ENCODE data around the gene RGS4.

The RGS4 gene

DNA sequence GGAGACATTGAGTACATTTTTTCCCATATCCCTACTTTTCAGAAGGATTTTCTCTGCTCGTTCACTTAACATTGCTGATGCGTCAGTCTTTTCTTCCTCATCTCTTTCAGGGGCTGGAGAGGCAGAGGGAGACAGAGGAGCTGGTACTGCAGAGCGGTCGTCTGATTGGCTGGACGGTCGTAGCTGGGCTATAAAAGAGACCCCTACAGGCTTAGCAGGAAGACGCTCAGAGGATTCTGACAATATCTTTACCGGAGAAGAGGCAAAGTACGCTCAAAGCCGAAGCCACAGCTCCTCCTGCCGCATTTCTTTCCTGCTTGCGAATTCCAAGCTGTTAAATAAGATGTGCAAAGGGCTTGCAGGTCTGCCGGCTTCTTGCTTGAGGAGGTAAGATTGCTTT lies at the start of gene RGS4:
RGS4 (plus strand) TSS at position 220 of the 400 bp plus-strand sequence; CDS start at position 344, 124 bp downstream.
- Histone ChIP-seq H3K27ac (peak within 1 kb of the TSS; percentile 72), H3K4me3 (ENCODE audit: low read depth, low read length) (peak within 1 kb of the TSS; percentile 62), H3K36me3 (replicated peaks) (peaks cover 39% of the 10 kb centered on the region), H3K27me3 (replicated peaks) (no peaks in the 10 kb centered on the region)
- in situ Hi-C loops (cut with HindIII; ENCODE audit: low pct_ligation_motif_present, low sequenced_read_pairs) = loop anchor here (25.0 kb wide), 2 partner anchors 182 to 243 kb away; partner anchors contain the start of gene NUF2
- TF ChIP-seq, protein P1, sequence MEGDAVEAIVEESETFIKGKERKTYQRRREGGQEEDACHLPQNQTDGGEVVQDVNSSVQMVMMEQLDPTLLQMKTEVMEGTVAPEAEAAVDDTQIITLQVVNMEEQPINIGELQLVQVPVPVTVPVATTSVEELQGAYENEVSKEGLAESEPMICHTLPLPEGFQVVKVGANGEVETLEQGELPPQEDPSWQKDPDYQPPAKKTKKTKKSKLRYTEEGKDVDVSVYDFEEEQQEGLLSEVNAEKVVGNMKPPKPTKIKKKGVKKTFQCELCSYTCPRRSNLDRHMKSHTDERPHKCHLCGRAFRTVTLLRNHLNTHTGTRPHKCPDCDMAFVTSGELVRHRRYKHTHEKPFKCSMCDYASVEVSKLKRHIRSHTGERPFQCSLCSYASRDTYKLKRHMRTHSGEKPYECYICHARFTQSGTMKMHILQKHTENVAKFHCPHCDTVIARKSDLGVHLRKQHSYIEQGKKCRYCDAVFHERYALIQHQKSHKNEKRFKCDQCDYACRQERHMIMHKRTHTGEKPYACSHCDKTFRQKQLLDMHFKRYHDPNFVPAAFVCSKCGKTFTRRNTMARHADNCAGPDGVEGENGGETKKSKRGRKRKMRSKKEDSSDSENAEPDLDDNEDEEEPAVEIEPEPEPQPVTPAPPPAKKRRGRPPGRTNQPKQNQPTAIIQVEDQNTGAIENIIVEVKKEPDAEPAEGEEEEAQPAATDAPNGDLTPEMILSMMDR (IDR thresholded peaks at IDR 0.05; ENCODE audit: low read depth, low read length, missing control alignments) = peak; percentile 76
- DNase-seq = peak; percentile 98

GRCh38 chr1:163022129-163022528 lies 47.0 kb upstream of the RGS4 start:
- Histone ChIP-seq H3K4me3 (ENCODE audit: low read depth, low read length) (no peak overlapping the region), H3K27me3 (replicated peaks) (no peaks in the 10 kb centered on the region), H3K36me3 (replicated peaks) (no peaks in the 10 kb centered on the region), H3K27ac (no peak overlapping the region)
- TF ChIP-seq, protein P1 (IDR thresholded peaks at IDR 0.05; ENCODE audit: low read depth, low read length, missing control alignments) = no peak
- in situ Hi-C loops (cut with HindIII; ENCODE audit: low pct_ligation_motif_present, low sequenced_read_pairs) = no loop called here
- DNase-seq = no peak

GRCh38 chr1:163027610-163028009 lies 41.6 kb upstream of the RGS4 start:
- Histone ChIP-seq H3K4me3 (ENCODE audit: low read depth, low read length) (no peak overlapping the region), H3K27me3 (replicated peaks) (no peaks in the 10 kb centered on the region), H3K36me3 (replicated peaks) (no peaks in the 10 kb centered on the region), H3K27ac (no peak overlapping the region)
- in situ Hi-C loops (cut with HindIII; ENCODE audit: low pct_ligation_motif_present, low sequenced_read_pairs) = no loop called here
- no peak for DNase-seq
- TF ChIP-seq, protein P1 (IDR thresholded peaks at IDR 0.05; ENCODE audit: low read depth, low read length, missing control alignments) = no peak

DNA sequence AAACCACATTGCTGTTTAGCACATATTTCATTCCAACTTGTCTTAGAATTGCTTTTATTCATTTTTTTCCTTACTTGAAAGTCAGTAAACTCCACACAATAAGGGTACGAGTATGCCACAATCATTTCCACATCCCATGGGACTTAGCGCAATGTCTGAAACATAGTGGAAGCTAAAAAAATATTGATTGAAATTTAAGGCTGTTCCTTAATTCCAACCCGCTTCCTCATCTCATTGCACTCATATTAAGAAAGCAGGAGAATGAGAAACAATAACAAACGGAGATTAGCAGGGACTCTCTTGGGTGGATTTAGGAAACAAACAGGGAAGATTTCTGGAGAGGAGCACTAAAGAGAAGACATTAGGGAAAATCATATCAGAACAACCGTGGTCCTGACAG lies 39.3 kb upstream of the RGS4 start:
- Histone ChIP-seq H3K27ac (no peak overlapping the region), H3K4me3 (ENCODE audit: low read depth, low read length) (no peak overlapping the region), H3K36me3 (replicated peaks) (no peaks in the 10 kb centered on the region), H3K27me3 (replicated peaks) (no peaks in the 10 kb centered on the region)
- in situ Hi-C loops (cut with HindIII; ENCODE audit: low pct_ligation_motif_present, low sequenced_read_pairs) = no loop called here
- TF ChIP-seq, protein P1 (IDR thresholded peaks at IDR 0.05; ENCODE audit: low read depth, low read length, missing control alignments) = no peak
- no peak for DNase-seq

GRCh38 chr1:163035446-163036249 lies 33.5 kb upstream of the RGS4 start:
- H3K27me3 ChIP-seq (replicated peaks) = no peaks in the 10 kb centered on the region
- TF ChIP-seq, protein P1 (IDR thresholded peaks at IDR 0.05; ENCODE audit: low read depth, low read length, missing control alignments) = no peak
- H3K4me3 ChIP-seq (ENCODE audit: low read depth, low read length) = no peak overlapping the region
- H3K36me3 ChIP-seq (replicated peaks) = no peaks in the 10 kb centered on the region
- in situ Hi-C loops (cut with HindIII; ENCODE audit: low pct_ligation_motif_present, low sequenced_read_pairs) = no loop called here
- peak overlapping the region; percentile 91 for H3K27ac ChIP-seq
- peak; percentile 97 for DNase-seq
